AG04450 (cell line): Measurements from ENCODE around the gene ANKRD23. TPM values are rescaled to one million over a fixed set of nuclear protein-coding genes. Genes with fewer than 3 reads are reported as not detected.

Experiments
- CTCF ChIA-PET: fragments of 300-600, 350-600 bp; formaldehyde crosslinking; extraction: SDS; loops from one replicate; lab custom pipeline; 2022; ENCODE audit warnings: antibody characterized with exemption, inconsistent platforms; lab: Charles Lee
- POLR2A ChIA-PET: fragments of 350-600 bp; formaldehyde crosslinking; extraction: SDS; loops from one replicate; lab custom pipeline; 2021; ENCODE audit warnings: antibody characterized with exemption, inconsistent platforms; lab: Yijun Ruan, JAX
- DNase-seq: peaks from one replicate; pipeline ENCODE4 v3.0.0-alpha.2; 2011; ENCODE audit warnings: low read depth, low spot score
- H3K27ac ChIP-seq: one replicate; pipeline ENCODE4 v1.5.1; 2012; ENCODE audit warnings: low read depth, low read length, control low read depth
- H3K27me3 ChIP-seq: one replicate; pipeline ENCODE4 v1.6.0; 2012; ENCODE audit warnings: low read length; ENCODE audit not compliant: control insufficient read depth, insufficient read depth
- H3K4me3 ChIP-seq: 2 replicates; pipeline ENCODE4 v1.5.1; 2011; ENCODE audit warnings: mild to moderate bottlenecking, low read depth, low read length, control low read depth
- H3K9me3 ChIP-seq: 2 replicates; pipeline ENCODE4 v1.5.1; 2012; ENCODE audit warnings: low read length; ENCODE audit not compliant: control insufficient read depth, insufficient read depth
- polyA plus RNA-seq: library from polyadenylated mRNA; depleted of rRNA; stranded (reverse); fragments of >200 nt; gene quantifications from 2 replicates; pipeline ENCODE4 v1.2.3, GENCODE V29; 2011
- TF ChIP-seq, protein P1 (sequence below): IDR thresholded peaks from 2 replicates; pipeline ENCODE4 v1.5.1; 2011; ENCODE audit warnings: low read depth, low read length, control low read depth, inconsistent platforms

ANKRD23 gene
- polyA plus RNA-seq, 1 experiment = 0.81 TPM

- H3K27ac ChIP-seq = peak overlapping the region; percentile 93
- H3K4me3 ChIP-seq = peak overlapping the region; percentile 85
- H3K9me3 ChIP-seq = no peaks in the 10 kb centered on the region; the same call in 1 of the 2 replicates
- ChIA-PET CTCF (interaction anchor here (0.8 to 3.4 kb wide), 8 partner anchors 12 to 92 kb away, joined by 3 to 60 read pairs (median 6); partner anchors contain the start of gene ANKRD39), POLR2A (interaction anchor here (1.1 to 2.9 kb wide), 4 partner anchors 9 to 22 kb away, joined by 4 to 42 read pairs (median 7); partner anchors contain the start of gene ANKRD39)
- TF ChIP-seq, protein P1, sequence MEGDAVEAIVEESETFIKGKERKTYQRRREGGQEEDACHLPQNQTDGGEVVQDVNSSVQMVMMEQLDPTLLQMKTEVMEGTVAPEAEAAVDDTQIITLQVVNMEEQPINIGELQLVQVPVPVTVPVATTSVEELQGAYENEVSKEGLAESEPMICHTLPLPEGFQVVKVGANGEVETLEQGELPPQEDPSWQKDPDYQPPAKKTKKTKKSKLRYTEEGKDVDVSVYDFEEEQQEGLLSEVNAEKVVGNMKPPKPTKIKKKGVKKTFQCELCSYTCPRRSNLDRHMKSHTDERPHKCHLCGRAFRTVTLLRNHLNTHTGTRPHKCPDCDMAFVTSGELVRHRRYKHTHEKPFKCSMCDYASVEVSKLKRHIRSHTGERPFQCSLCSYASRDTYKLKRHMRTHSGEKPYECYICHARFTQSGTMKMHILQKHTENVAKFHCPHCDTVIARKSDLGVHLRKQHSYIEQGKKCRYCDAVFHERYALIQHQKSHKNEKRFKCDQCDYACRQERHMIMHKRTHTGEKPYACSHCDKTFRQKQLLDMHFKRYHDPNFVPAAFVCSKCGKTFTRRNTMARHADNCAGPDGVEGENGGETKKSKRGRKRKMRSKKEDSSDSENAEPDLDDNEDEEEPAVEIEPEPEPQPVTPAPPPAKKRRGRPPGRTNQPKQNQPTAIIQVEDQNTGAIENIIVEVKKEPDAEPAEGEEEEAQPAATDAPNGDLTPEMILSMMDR = no peak
- DNase-seq = no peak
- H3K27me3 ChIP-seq = no peaks in the 10 kb centered on the region
These were observed 25.5 kb upstream of the ANKRD23 start for GRCh38 chr2:96869281-96869821.

GRCh38 chr2:96868555-96869280, 24.9 kb upstream of the ANKRD23 start:
- no peaks in the 10 kb centered on the region for H3K27me3 ChIP-seq
- peak; percentile 83 for DNase-seq
- TF ChIP-seq, protein P1 = peak; percentile 58
- POLR2A ChIA-PET = interaction anchor here (0.5 to 2.9 kb wide), 8 partner anchors 8 to 244 kb away, joined by 3 to 42 read pairs (median 4); partner anchors contain the start of genes ANKRD36 and ANKRD39
- no peaks in the 10 kb centered on the region; the same call in 1 of the 2 replicates for H3K9me3 ChIP-seq
- CTCF ChIA-PET = interaction anchor here (0.6 to 3.4 kb wide), 23 partner anchors 11 to 278 kb away, joined by 3 to 60 read pairs (median 3); partner anchors contain the start of gene ANKRD39
- H3K27ac ChIP-seq = peak overlapping the region; percentile 93
- H3K4me3 ChIP-seq = peak overlapping the region; percentile 85

DNA sequence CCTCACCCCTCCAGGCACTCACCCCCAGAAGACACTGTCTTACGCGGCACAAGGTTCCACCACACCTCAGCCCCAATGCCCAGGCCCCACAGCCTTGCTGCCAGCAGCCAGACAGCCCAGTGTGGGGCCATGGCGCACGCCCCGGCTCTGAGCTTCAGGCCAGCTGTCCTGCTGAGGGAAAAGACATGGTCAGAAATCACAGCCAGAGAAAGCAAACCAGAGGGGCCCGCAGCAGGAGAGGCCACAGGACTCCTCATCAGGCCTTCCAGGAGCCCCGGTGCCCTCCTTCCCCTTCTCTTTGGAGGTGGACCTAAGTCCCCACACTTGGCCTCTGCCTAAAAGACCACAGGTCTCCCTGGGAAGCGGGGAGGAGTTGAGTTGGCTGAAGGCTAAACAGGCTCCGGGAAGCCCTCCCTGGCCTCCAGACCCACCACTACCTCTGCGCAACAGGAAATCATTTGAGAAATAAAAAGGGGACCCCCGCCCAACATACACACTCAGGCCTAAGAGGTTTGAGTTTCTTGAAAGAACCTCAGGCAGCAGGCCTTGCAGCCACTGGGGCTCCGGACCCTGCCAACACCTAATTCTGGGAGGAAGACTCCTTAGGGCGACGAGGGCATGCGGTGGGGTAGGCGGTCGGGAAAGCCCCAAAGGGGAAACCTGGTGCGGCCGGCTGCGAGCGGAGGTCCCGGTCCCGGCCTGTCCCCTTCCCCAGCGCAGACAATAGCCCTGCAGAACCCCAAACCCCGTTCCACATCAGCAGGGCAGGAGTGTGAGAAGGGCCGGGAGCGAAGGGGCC, 24.1 kb upstream of the ANKRD23 start:
- Histone ChIP-seq H3K9me3 (no peaks in the 10 kb centered on the region; the same call in 1 of the 2 replicates), H3K4me3 (peak overlapping the region; percentile 85), H3K27me3 (no peaks in the 10 kb centered on the region), H3K27ac (peak overlapping the region; percentile 87)
- ChIA-PET POLR2A (interaction anchor here (0.5 to 2.9 kb wide), 8 partner anchors 8 to 245 kb away, joined by 3 to 42 read pairs (median 4); partner anchors contain the start of genes ANKRD36 and ANKRD39), CTCF (interaction anchor here (0.6 to 3.4 kb wide), 23 partner anchors 10 to 277 kb away, joined by 3 to 60 read pairs (median 3); partner anchors contain the start of gene ANKRD39)
- DNase-seq = no peak
- TF ChIP-seq, protein P1 = no peak

- TF ChIP-seq, protein P1 = no peak
- Histone ChIP-seq H3K4me3 (peak overlapping the region; percentile 85), H3K27ac (no peak overlapping the region), H3K27me3 (no peaks in the 10 kb centered on the region), H3K9me3 (no peaks in the 10 kb centered on the region; the same call in 1 of the 2 replicates)
- DNase-seq = no peak
- ChIA-PET CTCF (interaction anchor here (1.3 to 3.4 kb wide), 2 partner anchors 9 to 85 kb away, joined by 3 to 60 read pairs; partner anchors contain the start of gene ANKRD39), POLR2A (interaction anchor here (2.9 kb wide), 1 partner anchor 9 kb away, joined by 42 read pairs; the partner anchor contains the start of gene ANKRD39)
These were observed 23.4 kb upstream of the ANKRD23 start for GRCh38 chr2:96866986-96867755.
